ENCODE results near the gene ZNF277.

The ZNF277 gene

DNA sequence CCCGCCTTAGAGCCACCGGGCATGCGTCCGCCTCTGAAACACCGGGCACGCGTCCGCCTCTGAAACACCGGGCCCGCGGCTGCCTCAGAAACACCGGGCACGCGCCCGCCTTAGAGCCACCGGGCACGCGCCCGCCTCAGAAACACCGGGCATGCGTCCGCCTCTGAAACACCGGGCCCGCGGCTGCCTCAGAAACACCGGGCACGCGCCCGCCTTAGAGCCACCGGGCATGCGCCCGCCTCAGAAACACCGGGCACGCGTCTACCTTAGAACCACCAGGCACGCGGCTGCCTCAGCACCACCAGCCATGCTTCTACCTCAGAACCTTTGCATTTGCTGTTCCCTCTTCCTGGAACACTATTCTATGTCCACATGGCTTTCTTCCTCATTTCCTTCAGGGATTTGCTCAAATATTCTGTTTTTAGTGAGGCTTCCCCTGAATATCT, 185.4 kb downstream of the ZNF277 start:
- peak; percentile 58 to 62 for DNase-seq (ENCODE audit: low read depth in 2 of 2)

Data from stimulated activated CD4-positive, alpha-beta T cell treated with anti-CD3 and anti-CD28 coated beads, Interleukin-1b, Interleukin-23, amount 100 ng/mL, for 4 hours (primary cell).